Activated T-cell treated with anti-CD3 and anti-CD28 coated beads for 24 hours (primary cell): ENCODE measurements around the gene CA14.
A peak's percentile ranks its signal among the peaks of the same experiment; 100 is the strongest.
"Not testable (repeated sequence)": the region's sequence is repeated elsewhere in the genome, so short reads cannot be mapped to it uniquely, and the experiment has no call there.

Experiments used
- DNase-seq: peaks from one replicate; pipeline ENCODE4 v3.0.0-alpha.2; 2020; ENCODE audit warnings: low read depth

Gene CA14

DNA sequence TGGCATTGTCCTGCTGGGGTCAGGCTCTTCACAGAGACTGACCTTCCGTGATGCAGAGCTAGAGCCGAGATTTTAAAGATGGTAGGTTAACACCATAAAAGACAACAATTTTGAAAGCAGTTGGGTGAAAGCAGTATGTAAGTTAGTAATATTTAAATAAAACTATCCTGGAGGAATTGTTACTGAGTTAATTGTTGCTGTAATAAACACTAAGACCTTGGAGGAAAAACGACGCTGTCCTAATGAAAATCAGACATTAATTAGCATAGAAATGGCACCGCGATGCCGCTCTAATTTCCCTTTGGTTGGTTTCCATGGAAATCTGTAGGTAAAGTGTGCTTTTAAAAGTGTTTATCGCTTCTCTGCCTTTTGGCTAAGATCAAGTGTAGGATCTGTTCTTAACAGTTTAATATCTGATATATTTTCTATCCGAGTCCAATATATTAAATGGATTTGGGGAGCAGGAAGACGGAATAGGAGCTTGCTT, 20.9 kb upstream of the CA14 start:
- no peak for DNase-seq

GRCh38 chr1:150237176-150237575, 20.4 kb upstream of the CA14 start:
- not testable (repeated sequence) for DNase-seq

GRCh38 chr1:150237746-150238145, 19.8 kb upstream of the CA14 start:
- DNase-seq, result no peak

DNA sequence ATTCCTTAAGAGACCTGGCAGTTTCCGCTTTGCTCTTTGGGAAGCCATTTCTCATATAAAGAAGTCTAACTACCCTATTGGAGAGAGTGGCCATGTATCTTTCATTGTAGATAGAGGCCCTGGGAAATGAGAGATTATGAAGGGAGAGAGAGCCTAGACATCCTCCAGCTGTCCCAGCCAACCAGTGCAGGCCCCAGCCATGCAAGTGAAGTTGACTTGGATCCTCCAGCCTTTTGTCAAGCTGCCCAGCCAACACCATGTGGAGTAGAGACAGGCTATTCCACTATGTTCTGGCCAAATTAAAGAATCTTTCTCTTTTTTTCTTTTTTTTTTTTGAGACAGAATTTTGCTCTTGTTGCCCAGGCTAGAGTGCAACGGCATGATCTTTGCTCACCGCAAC, 14.6 kb upstream of the CA14 start:
- DNase-seq, result no peak

DNA sequence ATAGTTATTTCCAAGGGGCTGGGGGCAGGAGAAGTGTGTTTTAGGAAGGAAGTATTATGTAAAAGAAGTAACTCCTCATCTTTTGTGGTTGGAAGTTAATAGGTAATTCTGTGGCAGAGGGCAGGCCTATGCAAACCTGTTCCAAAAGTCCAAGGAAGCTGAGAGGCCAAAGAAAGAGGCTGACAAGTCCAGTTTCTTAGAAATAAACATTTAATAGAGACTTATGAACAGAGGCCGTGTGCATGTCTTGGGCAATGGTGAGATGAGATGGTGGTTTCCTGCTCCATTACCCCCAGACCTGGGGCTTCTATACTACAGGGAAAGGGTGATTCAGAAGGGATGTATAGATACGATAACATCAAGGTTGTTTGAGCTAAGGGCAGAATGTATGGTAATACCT, 7.6 kb upstream of the CA14 start:
- DNase-seq, result no peak

DNA sequence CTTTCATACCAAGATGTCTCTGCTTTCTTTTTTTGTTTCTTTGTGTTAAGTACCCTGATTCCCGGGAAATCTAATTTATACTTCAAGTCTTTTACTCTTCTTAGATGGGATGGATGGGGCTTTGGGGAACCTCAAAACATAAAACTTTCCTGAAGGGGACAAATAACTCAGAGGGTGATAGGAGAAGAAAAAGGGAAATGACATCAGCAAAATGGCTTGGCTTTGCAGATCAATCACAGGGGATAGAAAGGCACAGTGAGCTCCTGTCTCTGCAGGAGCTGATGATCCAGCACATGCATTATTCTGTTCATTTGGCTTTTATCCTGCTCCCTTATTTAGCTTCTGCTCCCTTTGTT, 1.4 kb upstream of the CA14 start:
- DNase-seq, result no peak

DNA sequence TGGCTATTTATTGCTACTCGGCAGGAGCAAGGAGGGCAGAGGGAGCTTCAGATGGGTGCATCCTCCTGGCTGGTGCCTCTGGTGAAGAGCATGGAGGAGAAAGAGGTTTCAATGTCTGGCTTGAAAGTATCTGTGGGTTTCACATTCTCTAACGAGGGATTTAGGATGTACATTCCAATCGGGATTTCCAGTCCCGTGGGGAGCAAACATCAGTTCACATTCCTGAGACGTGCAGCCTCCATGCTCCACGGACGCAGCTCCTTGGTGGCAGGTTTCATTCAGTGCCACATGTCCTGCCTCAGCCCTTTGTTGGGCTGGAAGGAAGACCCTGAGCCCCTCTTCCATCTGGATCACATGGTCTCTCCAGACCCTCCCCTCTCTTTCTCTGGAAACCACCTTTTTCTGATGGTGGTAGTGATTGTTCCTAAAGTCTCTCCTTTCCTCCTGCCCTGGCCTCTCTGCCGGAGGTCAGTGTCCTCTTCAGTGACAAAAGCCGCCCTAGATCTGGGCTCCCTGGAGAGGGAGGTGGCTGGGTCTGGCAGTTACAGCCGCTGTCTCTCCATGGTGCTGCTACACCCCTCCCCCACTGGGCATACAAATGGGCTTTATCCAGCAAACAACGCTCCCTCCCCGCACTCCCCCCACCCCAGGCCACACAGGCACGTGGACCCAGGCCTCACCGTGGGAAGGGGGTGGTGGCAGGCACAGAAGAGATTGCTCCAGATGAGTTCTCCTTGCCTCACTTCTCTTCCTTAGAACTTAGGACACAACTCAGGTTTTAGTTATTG, 826 bp upstream of the CA14 start:
- no peak for DNase-seq

GRCh38 chr1:150259217-150259616, 1.6 kb downstream of the CA14 start:
- no peak for DNase-seq

DNA sequence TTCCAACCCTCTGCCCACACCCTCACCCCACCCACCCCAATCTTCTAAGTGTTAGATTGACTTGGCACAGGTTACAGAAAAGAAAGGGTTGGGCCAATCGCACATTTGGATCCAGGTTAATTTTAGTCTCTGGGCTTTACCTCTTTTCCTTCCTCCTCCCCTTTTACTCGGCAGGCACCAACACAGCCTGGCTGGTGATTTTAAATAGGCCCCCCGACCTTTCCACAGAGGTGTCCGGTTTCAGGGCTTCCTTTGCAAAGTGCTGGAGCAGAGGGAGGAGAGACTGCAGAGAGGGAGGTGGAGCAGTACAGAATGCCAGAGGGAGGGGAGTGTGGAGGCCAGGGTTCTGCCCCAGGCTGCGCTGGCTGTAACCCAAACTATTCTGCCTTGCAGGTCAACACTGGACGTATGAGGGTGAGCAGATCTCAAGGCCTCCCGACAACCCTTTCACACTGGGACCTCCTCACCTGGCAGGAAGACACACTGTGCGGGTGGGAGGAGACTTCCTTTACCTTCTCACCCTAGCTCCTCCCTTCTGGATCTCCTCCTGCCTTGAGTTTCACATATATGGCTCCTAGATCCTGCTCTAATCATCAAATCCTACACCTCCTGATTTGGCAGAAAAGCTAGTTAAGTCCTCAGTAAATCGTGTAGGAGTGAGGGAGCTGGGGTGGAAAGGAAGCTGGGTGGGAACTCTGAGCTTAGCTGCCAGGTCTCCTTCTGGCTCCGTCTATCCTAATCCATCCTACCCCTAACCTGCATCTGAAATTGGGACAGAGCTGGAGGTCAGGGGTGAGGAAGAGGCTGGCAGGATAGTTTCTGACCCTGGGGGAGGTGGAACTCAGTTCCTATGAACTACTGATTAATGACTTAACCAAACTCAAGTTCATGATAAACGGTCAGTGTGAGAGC, 2.4 kb downstream of the CA14 start:
- no peak for DNase-seq

DNA sequence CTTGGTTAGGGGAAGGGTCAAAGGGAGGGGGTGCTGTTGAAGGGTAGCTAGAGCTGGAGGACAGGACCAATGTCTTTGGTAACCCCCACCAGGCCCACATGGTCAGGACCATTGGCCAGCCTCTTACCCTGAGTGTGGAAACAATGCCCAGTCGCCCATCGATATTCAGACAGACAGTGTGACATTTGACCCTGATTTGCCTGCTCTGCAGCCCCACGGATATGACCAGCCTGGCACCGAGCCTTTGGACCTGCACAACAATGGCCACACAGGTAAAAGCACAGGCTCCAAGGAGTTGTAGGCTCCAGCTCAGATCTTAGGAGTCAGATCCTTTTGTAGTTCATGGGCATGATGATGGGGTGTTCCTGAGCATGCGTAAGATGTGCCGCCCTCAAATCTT, 3.8 kb downstream of the CA14 start:
- DNase-seq, result no peak

DNA sequence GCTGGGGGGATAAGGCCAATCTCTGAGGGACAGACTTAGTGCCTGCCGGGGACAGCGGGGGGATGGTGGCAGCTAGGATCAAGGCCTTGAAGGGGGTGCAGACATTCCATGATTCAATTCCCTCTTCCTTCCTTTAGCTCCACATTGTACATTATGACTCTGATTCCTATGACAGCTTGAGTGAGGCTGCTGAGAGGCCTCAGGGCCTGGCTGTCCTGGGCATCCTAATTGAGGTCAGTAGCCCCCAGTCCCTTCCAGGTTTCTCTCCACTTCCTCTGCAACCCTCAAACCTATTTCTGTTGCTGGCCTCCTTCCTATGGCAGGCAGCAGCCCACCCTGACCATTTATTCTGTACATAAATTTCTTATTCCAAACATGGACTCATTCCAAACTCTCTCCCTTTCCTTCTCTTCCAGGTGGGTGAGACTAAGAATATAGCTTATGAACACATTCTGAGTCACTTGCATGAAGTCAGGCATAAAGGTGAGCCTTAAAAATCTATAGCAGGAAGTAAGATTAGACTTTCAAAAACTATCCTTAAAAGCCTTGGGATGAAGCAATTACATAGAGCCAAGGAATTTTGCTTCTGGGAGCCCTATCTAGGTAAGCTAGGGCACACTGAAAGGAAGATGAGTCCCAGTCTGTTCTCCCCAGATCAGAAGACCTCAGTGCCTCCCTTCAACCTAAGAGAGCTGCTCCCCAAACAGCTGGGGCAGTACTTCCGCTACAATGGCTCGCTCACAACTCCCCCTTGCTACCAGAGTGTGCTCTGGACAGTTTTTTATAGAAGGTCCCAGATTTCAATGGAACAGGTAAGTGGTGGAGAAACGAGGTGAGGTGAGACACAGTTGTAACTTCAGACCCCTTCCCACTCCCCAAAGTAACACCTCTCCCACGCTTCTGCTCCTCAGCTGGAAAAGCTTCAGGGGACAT, 5.1 kb downstream of the CA14 start:
- no peak for DNase-seq

- no peak for DNase-seq
Observed at GRCh38 chr1:150263549-150263948, 6.0 kb downstream of the CA14 start.

- DNase-seq, result no peak
Observed at GRCh38 chr1:150267896-150268295, 10.3 kb downstream of the CA14 start.

- DNase-seq, result no peak
Observed at GRCh38 chr1:150268340-150268704, 10.7 kb downstream of the CA14 start.

- peak; percentile 93 for DNase-seq
Observed at GRCh38 chr1:150268705-150269403, 11.3 kb downstream of the CA14 start, which contains the start of gene APH1A. APH1A (minus strand) TSS chr1:150269016; CDS start chr1:150268810, 206 bp downstream.

- no peak for DNase-seq
Observed at GRCh38 chr1:150269451-150269850, 11.9 kb downstream of the CA14 start.

GRCh38 chr1:150271291-150271959, 13.9 kb downstream of the CA14 start:
- no peak for DNase-seq

GRCh38 chr1:150273311-150273710, 15.7 kb downstream of the CA14 start:
- DNase-seq, result no peak

- no peak for DNase-seq
Observed at GRCh38 chr1:150280138-150280707, 22.6 kb downstream of the CA14 start.

GRCh38 chr1:150281221-150281757, 23.7 kb downstream of the CA14 start:
- DNase-seq, result peak; percentile 30
